GM12878 (cell line): Measurements from ENCODE around the gene MIER1. TPM values are rescaled to one million over a fixed set of nuclear protein-coding genes. Genes with fewer than 3 reads are reported as not detected.

Experiments
- ATAC-seq: fragments of 200-7000 bp; cut with Tn5 transposase; 3 replicates; pipeline ENCODE4 v1.9.1; 2020; ENCODE audit warnings: mild to moderate bottlenecking, moderate library complexity
- BruUV-seq: library from RNA; stranded (reverse); fragments of 400-500 nt; replicated peaks from 2 replicates; lab custom pipeline; 2021; lab: Mats Ljungman, UMichigan
- CTCF ChIA-PET: fragments of 300-600 bp; sonication (Branson Sonifier 250); formaldehyde crosslinking; extraction: SDS; loops from one replicate; lab custom pipeline; 2021; ENCODE audit warnings: inconsistent platforms; lab: Yijun Ruan, JAX
- POLR2A ChIA-PET: fragments of 350-600 bp; formaldehyde crosslinking; extraction: SDS; loops from one replicate; lab custom pipeline; 2021; ENCODE audit warnings: inconsistent platforms; lab: Charles Lee
- RAD21 ChIA-PET: fragments of 300-600 bp; sonication (Branson Sonifier 250); formaldehyde crosslinking; loops from one replicate; lab custom pipeline; 2023; ENCODE audit warnings: antibody characterized with exemption; ENCODE audit not compliant: unreplicated experiment; lab: Charles Lee
- SMC1A ChIA-PET: fragments of 300-600 bp; sonication (Branson Sonifier 250); formaldehyde crosslinking; loops from one replicate; lab custom pipeline; 2023; ENCODE audit not compliant: unreplicated experiment, uncharacterized antibody; lab: Charles Lee
- DNase-seq: peaks from one replicate; pipeline ENCODE4 v3.0.0-alpha.2; 2011; ENCODE audit warnings: low read depth, low spot score
- FAIRE-seq: peaks from 3 replicates; lab custom pipeline; 2011; peaks lifted over from hg19 to GRCh38; lab: Jason Lieb, UNC
- H2AFZ ChIP-seq: 2 replicates; pipeline ENCODE4 v1.6.0; 2011; ENCODE audit warnings: low read depth, low read length, control low read depth; ENCODE audit not compliant: control insufficient read depth
- H3K27ac ChIP-seq: 2 replicates; pipeline ENCODE4 v1.5.1; 2011; ENCODE audit warnings: control low read depth; ENCODE audit not compliant: control insufficient read depth, insufficient read depth
- H3K27me3 ChIP-seq, 2 experiments: replicated peaks in 1 of 2; 2 replicates each; pipeline versions ENCODE4 v1.6.0 to v1.6.1; 2011; ENCODE audit warnings: low read length in 1 of 2; ENCODE audit not compliant: control insufficient read depth in 2 of 2, insufficient read depth in 2 of 2
- H3K36me3 ChIP-seq, 2 experiments: 2 replicates each; pipeline ENCODE4 v1.5.1; 2011; ENCODE audit warnings: low read length in 1 of 2; ENCODE audit not compliant: control insufficient read depth in 2 of 2, insufficient read depth in 2 of 2
- H3K4me1 ChIP-seq: 2 replicates; pipeline ENCODE4 v1.6.1; 2011; ENCODE audit warnings: mild to moderate bottlenecking, low read length, moderate library complexity, mixed read lengths; ENCODE audit not compliant: control insufficient read depth, insufficient read depth
- H3K4me2 ChIP-seq: 2 replicates; pipeline ENCODE4 v1.6.0; 2011; ENCODE audit warnings: control low read depth; ENCODE audit not compliant: control insufficient read depth, insufficient read depth
- H3K4me3 ChIP-seq: fragments of 200-600 bp; sonication (generic); 2 replicates; pipeline ENCODE4 v1.5.1; 2016
- H3K79me2 ChIP-seq: 2 replicates; pipeline ENCODE4 v1.6.0; 2011; ENCODE audit warnings: low read length; ENCODE audit not compliant: control insufficient read depth, insufficient read depth
- H3K9ac ChIP-seq: 2 replicates; pipeline ENCODE4 v1.8.0; 2011; ENCODE audit warnings: low read length, control low read depth, mixed read lengths; ENCODE audit not compliant: control insufficient read depth, insufficient read depth
- H3K9me3 ChIP-seq: replicated peaks from 3 replicates; pipeline ENCODE4 v1.5.1; 2011; ENCODE audit warnings: mild to moderate bottlenecking, low read length; ENCODE audit not compliant: control insufficient read depth, insufficient read depth
- H4K20me1 ChIP-seq: 2 replicates; pipeline ENCODE4 v1.6.0; 2011; ENCODE audit not compliant: control insufficient read depth, insufficient read depth
- CEBPZ ChIP-seq: fragments of 150-350 bp; IDR thresholded peaks from 2 replicates; pipeline ENCODE4 v1.6.1; 2016; ENCODE audit warnings: low read depth, low read length
- CREB1 ChIP-seq: IDR thresholded peaks from 2 replicates; pipeline ENCODE4 v1.6.1; 2012; ENCODE audit warnings: low read depth, mild to moderate bottlenecking, inconsistent platforms
- GATAD2B ChIP-seq: fragments of 450-650 bp; conservative IDR thresholded peaks from 2 replicates; pipeline ENCODE4 v1.6.1; 2017; ENCODE audit warnings: low read depth, mild to moderate bottlenecking, moderate library complexity
- HDAC2 ChIP-seq: fragments of 200-600 bp; sonication (generic); IDR thresholded peaks from 2 replicates; pipeline ENCODE4 v1.6.1; 2017
- HDAC6 ChIP-seq: fragments of 200-600 bp; sonication (generic); IDR thresholded peaks from one replicate; pipeline ENCODE4 v1.8.0; 2017; ENCODE audit warnings: antibody characterized with exemption; ENCODE audit not compliant: unreplicated experiment
- JUND ChIP-seq: IDR thresholded peaks from 2 replicates; pipeline ENCODE4 v1.6.1; 2012; ENCODE audit warnings: low read depth, mild to moderate bottlenecking, low read length, improper control_type of control experiment, moderate library complexity
- NFXL1 ChIP-seq: fragments of 450-650 bp; IDR thresholded peaks from 2 replicates; pipeline ENCODE4 v1.6.1; 2017; ENCODE audit warnings: antibody characterized with exemption, mild to moderate bottlenecking, borderline replicate concordance
- PAX5 ChIP-seq: IDR thresholded peaks from 2 replicates; pipeline ENCODE4 v1.6.1; 2011; ENCODE audit warnings: low read depth, low read length, borderline replicate concordance
- SMC3 ChIP-seq: IDR thresholded peaks from 2 replicates; pipeline ENCODE4 v1.6.1; 2011; ENCODE audit warnings: low read length, improper control_type of control experiment, borderline replicate concordance
- STAT3 ChIP-seq: IDR thresholded peaks from 2 replicates; pipeline ENCODE4 v1.6.1; 2011; ENCODE audit warnings: low read depth, low read length, improper control_type of control experiment
- ZBTB4 ChIP-seq: fragments of 450-650 bp; formaldehyde crosslinking; IDR thresholded peaks from 2 replicates; pipeline ENCODE4 v1.4.0; 2022; ENCODE audit warnings: mild to moderate bottlenecking, moderate library complexity
- ZNF622 ChIP-seq: fragments of 450-650 bp; IDR thresholded peaks from 2 replicates; pipeline ENCODE4 v1.6.1; 2017; ENCODE audit warnings: mild to moderate bottlenecking, inconsistent platforms
- WGBS: methylation state at CpG from one replicate; pipeline ENCODE4 v1.1.6; 2016; ENCODE audit warnings: low lambda C conversion rate; ENCODE audit not compliant: insufficient replicate concordance, insufficient coverage; ENCODE audit errors: missing lambda C conversion rate; 5-methylcytosine and 5-hydroxymethylcytosine counted together
- in situ Hi-C: fragments of 300-500 bp; cut with MboI; formaldehyde crosslinking; loops from 9 replicates; pipeline ENCODE4 v1.14.3; 2018; ENCODE audit warnings: mixed read lengths
- intact Hi-C: fragments of 100-400 bp; cut with micrococcal nuclease; formaldehyde crosslinking; loops from one replicate; pipeline ENCODE4 v1.14.2; 2022; ENCODE audit not compliant: unreplicated experiment
- polyA plus RNA-seq, 11 experiments: library from polyadenylated mRNA; depleted of rRNA in 4 of 11; unstranded in 6 of 11; stranded (reverse) in 5 of 11; fragments of >200 nt; fragmentation: Nextera tagmentation in 4 of 11; fragmentation: Illumina TruSeq in 1 of 11; extraction: Ambion mirVana in 4 of 11; extraction: Trizol in 1 of 11; gene quantifications; 1 replicate in 1 of 11; 2 replicates in 10 of 11; pipeline versions ENCODE4 v1.2.1 to v1.2.3, GENCODE V29; 2011 to 2016; ENCODE audit warnings: inconsistent platforms in 2 of 11, missing spikeins in 2 of 11, low read depth in 1 of 11
- total RNA-seq, 4 experiments: library from RNA; depleted of rRNA in 3 of 4; stranded (reverse); fragments of >200 nt in 3 of 4; fragmentation: Illumina TruSeq in 1 of 4; extraction: Trizol in 1 of 4; gene quantifications; 2 replicates each; pipeline versions ENCODE4 v1.2.1 to v1.2.3, GENCODE V29; 2013 to 2021

The MIER1 gene
- total and polyA plus RNA-seq, 10 of the 15 experiments (the other 5 are each of a cell fraction or from before 2014, with no cell fraction given), result 13.6 to 39.8 (median 25.7) TPM

DNA sequence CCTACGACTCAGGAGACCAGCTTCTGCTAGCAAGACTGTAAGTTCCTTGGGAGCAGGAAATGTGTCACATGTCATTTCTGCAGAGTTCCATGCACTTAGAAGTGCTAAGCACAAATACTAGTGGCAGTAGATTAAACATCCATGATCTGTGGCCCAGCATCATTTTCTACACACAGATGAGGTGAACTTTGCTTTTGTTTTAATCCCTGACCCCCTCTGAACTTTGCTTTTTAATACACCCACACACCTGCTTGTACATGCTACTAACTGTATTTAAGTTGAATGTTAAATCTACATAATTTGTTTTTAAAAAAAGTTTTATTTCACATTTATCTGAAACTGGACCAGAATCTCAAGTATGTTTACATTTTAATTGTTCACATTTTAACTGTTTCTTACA, 104.7 kb downstream of the MIER1 start:
- no peak overlapping the region for H3K4me3 ChIP-seq
- H3K9me3 ChIP-seq, result no peaks in the 10 kb centered on the region
- TF ChIP-seq ZNF622 (no peak), STAT3 (no peak), ZBTB4 (CRISPR knock-in tag) (no peak), GATAD2B (no peak), CEBPZ (no peak), JUND (no peak), NFXL1 (no peak), PAX5 (no peak), CREB1 (no peak), HDAC2 (no peak), HDAC6 (no peak), SMC3 (no peak)
- H3K4me1 ChIP-seq, result no peaks in the 10 kb centered on the region
- CTCF ChIA-PET, result interaction anchor here (0.6 kb wide), 1 partner anchor 15 kb away, joined by 3 read pairs; no protein-coding TSS in a partner anchor
- H3K4me2 ChIP-seq, result no peak overlapping the region
- RAD21 ChIA-PET, result no interaction called here
- no TSS peak for BruUV-seq
- 100% methylated on average over 1 of the region's 1 CpG for WGBS
- no peaks in the 10 kb centered on the region for H3K27me3 ChIP-seq
- no peak overlapping the region for H3K27ac ChIP-seq
- intact Hi-C loops, result no loop called here
- ATAC-seq (no peak), DNase-seq (no peak), FAIRE-seq (no peak)
- H4K20me1 ChIP-seq, result no peaks in the 10 kb centered on the region
- no peak overlapping the region for H2AFZ ChIP-seq
- H3K9ac ChIP-seq, result no peak overlapping the region
- SMC1A ChIA-PET, result interaction anchor here (0.8 to 1.4 kb wide), 4 partner anchors 9 to 324 kb away, joined by 3 to 6 read pairs (median 3); no protein-coding TSS in a partner anchor
- no peaks in the 10 kb centered on the region for H3K79me2 ChIP-seq
- POLR2A ChIA-PET, result no interaction called here
- in situ Hi-C loops, result no loop called here
- no peaks in the 10 kb centered on the region for H3K36me3 ChIP-seq
